ENCODE data around the gene ZNF732.

- TF ChIP-seq CTCF (IDR thresholded peaks at IDR 0.05) (peak in 1 of 6 experiments; percentile 4), POLR2A (IDR thresholded peaks at IDR 0.05) (peak in 2 of 4 donors; percentile 77 to 81)
Observed at GRCh38 chr4:337143-337931, 32.1 kb upstream of the ZNF732 start, which contains the start of gene ZNF141.

All from esophagus squamous epithelium (tissue), 4 donors.